ENCODE results near the gene CA4.
"Not testable (repeated sequence)": the region's sequence is repeated elsewhere in the genome, so short reads cannot be mapped to it uniquely, and the experiment has no call there.

CA4 gene

GRCh38 chr17:60119162-60119561 is 30.6 kb upstream of the CA4 start:
- not testable (repeated sequence) for H3K27ac Mint-ChIP-seq; H3K36me3 Mint-ChIP-seq (ENCODE audit: low read depth); H3K27me3 Mint-ChIP-seq; H3K4me3 Mint-ChIP-seq; H3K4me1 Mint-ChIP-seq; H3K9me3 Mint-ChIP-seq; DNase-seq
- peak; percentile 58 for ATAC-seq

- H3K4me1 Mint-ChIP-seq; H3K4me3 Mint-ChIP-seq; DNase-seq; H3K27ac Mint-ChIP-seq; H3K36me3 Mint-ChIP-seq (ENCODE audit: low read depth); ATAC-seq; H3K27me3 Mint-ChIP-seq; H3K9me3 Mint-ChIP-seq: not testable (repeated sequence)
Measured at GRCh38 chr17:60119807-60120748, 29.7 kb upstream of the CA4 start.

GRCh38 chr17:60127068-60128064 is 22.4 kb upstream of the CA4 start:
- H3K4me1 Mint-ChIP-seq = peaks cover 3% of the 10 kb centered on the region
- H3K9me3 Mint-ChIP-seq = no peaks in the 10 kb centered on the region
- ATAC-seq (no peak), DNase-seq (no peak)
- no peak overlapping the region for H3K27ac Mint-ChIP-seq
- H3K36me3 Mint-ChIP-seq (ENCODE audit: low read depth) = peaks cover 5% of the 10 kb centered on the region
- no peak overlapping the region for H3K4me3 Mint-ChIP-seq
- H3K27me3 Mint-ChIP-seq = no peaks in the 10 kb centered on the region

- H3K4me3 Mint-ChIP-seq = no peak overlapping the region
- peaks cover 3% of the 10 kb centered on the region for H3K4me1 Mint-ChIP-seq
- DNase-seq = no peak
- H3K27me3 Mint-ChIP-seq = no peaks in the 10 kb centered on the region
- H3K9me3 Mint-ChIP-seq = no peaks in the 10 kb centered on the region
- peaks cover 7% of the 10 kb centered on the region for H3K36me3 Mint-ChIP-seq (ENCODE audit: low read depth)
- ATAC-seq = no peak
- no peak overlapping the region for H3K27ac Mint-ChIP-seq
Measured at GRCh38 chr17:60128171-60128859, 21.5 kb upstream of the CA4 start.

GRCh38 chr17:60129164-60129563 is 20.6 kb upstream of the CA4 start:
- no peak for ATAC-seq
- Mint-ChIP-seq H3K4me3 (no peak overlapping the region), H3K9me3 (no peaks in the 10 kb centered on the region), H3K36me3 (ENCODE audit: low read depth) (peaks cover 7% of the 10 kb centered on the region), H3K4me1 (peaks cover 8% of the 10 kb centered on the region), H3K27ac (no peak overlapping the region), H3K27me3 (no peaks in the 10 kb centered on the region)
- no peak for DNase-seq

- DNase-seq (no peak), ATAC-seq (no peak)
- Mint-ChIP-seq H3K4me3 (no peak overlapping the region), H3K27me3 (peaks cover 2% of the 10 kb centered on the region), H3K27ac (no peak overlapping the region), H3K36me3 (ENCODE audit: low read depth) (peaks cover 7% of the 10 kb centered on the region), H3K4me1 (peaks cover 21% of the 10 kb centered on the region), H3K9me3 (no peaks in the 10 kb centered on the region)
Measured at GRCh38 chr17:60130466-60130865, 19.3 kb upstream of the CA4 start.

- Mint-ChIP-seq H3K27ac (peak overlapping the region; percentile 76), H3K27me3 (peaks cover 25% of the 10 kb centered on the region), H3K9me3 (no peaks in the 10 kb centered on the region), H3K4me3 (peak overlapping the region; percentile 89), H3K36me3 (ENCODE audit: low read depth) (peaks cover 7% of the 10 kb centered on the region), H3K4me1 (peaks cover 32% of the 10 kb centered on the region)
- ATAC-seq (no peak), DNase-seq (peak; percentile 33)
Measured at GRCh38 chr17:60134396-60135150, 15.2 kb upstream of the CA4 start.

GRCh38 chr17:60135151-60135950 is 14.4 kb upstream of the CA4 start:
- ATAC-seq = peak; percentile 97

GRCh38 chr17:60135951-60136666 is 13.7 kb upstream of the CA4 start:
- peaks cover 38% of the 10 kb centered on the region for H3K4me1 Mint-ChIP-seq
- H3K4me3 Mint-ChIP-seq = peak overlapping the region; percentile 89
- peaks cover 40% of the 10 kb centered on the region for H3K27me3 Mint-ChIP-seq
- DNase-seq (no peak), ATAC-seq (no peak)
- no peaks in the 10 kb centered on the region for H3K9me3 Mint-ChIP-seq
- no peak overlapping the region for H3K27ac Mint-ChIP-seq
- peaks cover 7% of the 10 kb centered on the region for H3K36me3 Mint-ChIP-seq (ENCODE audit: low read depth)

More at GRCh38 chr17:60135151-60135950, 14.4 kb upstream of the CA4 start:
- DNase-seq = peak; percentile 79
- no peaks in the 10 kb centered on the region for H3K9me3 Mint-ChIP-seq
- peaks cover 32% of the 10 kb centered on the region for H3K27me3 Mint-ChIP-seq
- H3K36me3 Mint-ChIP-seq (ENCODE audit: low read depth) = peaks cover 7% of the 10 kb centered on the region
- H3K4me1 Mint-ChIP-seq = peaks cover 34% of the 10 kb centered on the region
- peak overlapping the region; percentile 76 for H3K27ac Mint-ChIP-seq
- H3K4me3 Mint-ChIP-seq = peak overlapping the region; percentile 89

GRCh38 chr17:60137731-60138130 is 12.0 kb upstream of the CA4 start:
- ATAC-seq (no peak), DNase-seq (no peak)
- Mint-ChIP-seq H3K36me3 (ENCODE audit: low read depth) (peaks cover 3% of the 10 kb centered on the region), H3K4me1 (peaks cover 36% of the 10 kb centered on the region), H3K9me3 (no peaks in the 10 kb centered on the region), H3K4me3 (no peak overlapping the region), H3K27ac (no peak overlapping the region), H3K27me3 (peaks cover 56% of the 10 kb centered on the region)

GRCh38 chr17:60138769-60139437 is 10.9 kb upstream of the CA4 start:
- H3K27me3 Mint-ChIP-seq = peaks cover 67% of the 10 kb centered on the region
- no peaks in the 10 kb centered on the region for H3K9me3 Mint-ChIP-seq
- no peak overlapping the region for H3K4me3 Mint-ChIP-seq
- peaks cover 42% of the 10 kb centered on the region for H3K4me1 Mint-ChIP-seq
- no peak overlapping the region for H3K27ac Mint-ChIP-seq
- no peak for DNase-seq
- no peak for ATAC-seq
- H3K36me3 Mint-ChIP-seq (ENCODE audit: low read depth) = no peaks in the 10 kb centered on the region
